IMR-90 (cell line): Measurements from ENCODE around the gene COL4A2. TPM values are rescaled to one million over a fixed set of nuclear protein-coding genes. Genes with fewer than 3 reads are reported as not detected.

Experiments
- ATAC-seq: fragments of 200-7000 bp; cut with Tn5 transposase; 2 replicates; pipeline ENCODE4 v1.9.1; 2020; ENCODE audit warnings: low read depth, mild to moderate bottlenecking, moderate library complexity
- BruUV-seq: library from RNA; stranded (reverse); fragments of 400-500 nt; replicated peaks from 2 replicates; lab custom pipeline; 2021; lab: Mats Ljungman, UMichigan
- CTCF ChIA-PET: fragments of 300-600 bp; formaldehyde crosslinking; extraction: SDS; loops from one replicate; lab custom pipeline; 2021; ENCODE audit warnings: antibody characterized with exemption; lab: Yijun Ruan, JAX
- POLR2A ChIA-PET: fragments of 300-600 bp; sonication (Branson Sonifier 250); formaldehyde crosslinking; loops from one replicate; lab custom pipeline; 2022; ENCODE audit warnings: antibody characterized with exemption; ENCODE audit not compliant: unreplicated experiment; lab: Charles Lee
- DNase-seq: peaks from one replicate; pipeline ENCODE4 v3.0.0; 2013
- H2AFZ ChIP-seq: replicated peaks from 2 replicates; pipeline ENCODE3; 2013; ENCODE audit warnings: low read length, mild to moderate bottlenecking; ENCODE audit not compliant: poor library complexity
- H2AK5ac ChIP-seq: 2 replicates; pipeline ENCODE4 v1.6.1; 2013; ENCODE audit warnings: low read depth, low read length, inconsistent platforms
- H2AK9ac ChIP-seq: replicated peaks from 2 replicates; pipeline ENCODE3; 2013; ENCODE audit warnings: mild to moderate bottlenecking, low read depth, low read length, moderate library complexity; ENCODE audit not compliant: poor library complexity
- H2BK120ac ChIP-seq: 2 replicates; pipeline ENCODE4 v1.6.1; 2013; ENCODE audit warnings: low read depth, low read length, inconsistent platforms
- H2BK15ac ChIP-seq: 3 replicates; pipeline ENCODE4 v1.6.1; 2013; ENCODE audit warnings: low read depth, low read length, inconsistent platforms
- H2BK20ac ChIP-seq: 2 replicates; pipeline ENCODE4 v1.6.1; 2013; ENCODE audit warnings: low read depth, mild to moderate bottlenecking, inconsistent platforms, low read length, moderate library complexity
- H2BK5ac ChIP-seq: 2 replicates; pipeline ENCODE4 v1.6.1; 2013; ENCODE audit warnings: mild to moderate bottlenecking, low read depth, low read length, inconsistent platforms; ENCODE audit not compliant: poor library complexity, severe bottlenecking
- H3K14ac ChIP-seq: replicated peaks from 2 replicates; pipeline ENCODE4 v1.6.1; 2013; ENCODE audit warnings: low read depth, low read length, inconsistent platforms
- H3K18ac ChIP-seq: 2 replicates; pipeline ENCODE4 v1.6.1; 2013; ENCODE audit warnings: low read depth, low read length, control low read depth
- H3K23ac ChIP-seq: 2 replicates; pipeline ENCODE4 v1.6.1; 2013; ENCODE audit warnings: low read depth, low read length, inconsistent platforms
- H3K27ac ChIP-seq: 2 replicates; pipeline ENCODE4 v1.5.1; 2013; ENCODE audit warnings: mild to moderate bottlenecking, control low read depth, low read length; ENCODE audit not compliant: insufficient read depth
- H3K27me3 ChIP-seq: 2 replicates; pipeline ENCODE4 v1.6.1; 2013; ENCODE audit warnings: low read length; ENCODE audit not compliant: control insufficient read depth, insufficient read depth
- H3K36me3 ChIP-seq: 2 replicates; pipeline ENCODE4 v1.6.1; 2013; ENCODE audit warnings: low read length, mixed read lengths; ENCODE audit not compliant: control insufficient read depth, insufficient read depth
- H3K4ac ChIP-seq: 2 replicates; pipeline ENCODE4 v1.6.1; 2013; ENCODE audit warnings: low read depth, low read length, inconsistent platforms
- H3K4me1 ChIP-seq: 2 replicates; pipeline ENCODE4 v1.6.1; 2013; ENCODE audit warnings: low read length, mixed read lengths; ENCODE audit not compliant: control insufficient read depth, insufficient read depth
- H3K4me2 ChIP-seq: 2 replicates; pipeline ENCODE4 v1.6.1; 2013; ENCODE audit warnings: low read depth, mild to moderate bottlenecking, control low read depth, low read length, moderate library complexity
- H3K4me3 ChIP-seq: 2 replicates; pipeline ENCODE4 v1.5.1; 2013; ENCODE audit warnings: low read depth, mild to moderate bottlenecking, control low read depth, low read length, moderate library complexity; ENCODE audit not compliant: insufficient read depth
- H3K56ac ChIP-seq: 2 replicates; pipeline ENCODE4 v1.6.1; 2013; ENCODE audit warnings: low read length, inconsistent platforms; ENCODE audit not compliant: insufficient read depth; ENCODE audit errors: extremely low read depth
- H3K79me1 ChIP-seq, 2 experiments: 2 replicates each; pipeline ENCODE4 v1.6.1; 2013; ENCODE audit warnings: low read length in 2 of 2, inconsistent platforms in 1 of 2, low read depth in 1 of 2
- H3K9ac ChIP-seq: 2 replicates; pipeline ENCODE4 v1.6.1; 2013; ENCODE audit warnings: low read depth, low read length, control low read depth
- H3K9me1 ChIP-seq: 2 replicates; pipeline ENCODE4 v1.6.1; 2013; ENCODE audit warnings: low read length, inconsistent platforms; ENCODE audit not compliant: insufficient read depth
- H3K9me3 ChIP-seq: 2 replicates; pipeline ENCODE4 v1.6.1; 2013; ENCODE audit warnings: low read length; ENCODE audit not compliant: control insufficient read depth, insufficient read depth
- H4K20me1 ChIP-seq: 2 replicates; pipeline ENCODE4 v1.6.1; 2013; ENCODE audit warnings: low read length, inconsistent platforms; ENCODE audit not compliant: insufficient read depth
- H4K5ac ChIP-seq: 2 replicates; pipeline ENCODE4 v1.6.1; 2013; ENCODE audit warnings: mild to moderate bottlenecking, low read depth, low read length, control low read depth
- H4K8ac ChIP-seq, 2 experiments: 2 replicates each; pipeline ENCODE4 v1.6.1; 2013; ENCODE audit warnings: low read depth in 2 of 2, low read length in 2 of 2, control low read depth in 1 of 2, inconsistent platforms in 1 of 2
- H4K91ac ChIP-seq: 2 replicates; pipeline ENCODE4 v1.6.1; 2013; ENCODE audit warnings: low read depth, low read length, inconsistent platforms; ENCODE audit not compliant: insufficient read depth
- CHD1 ChIP-seq: IDR thresholded peaks from 2 replicates; pipeline ENCODE4 v1.6.1; 2012; ENCODE audit warnings: low read depth, low read length, improper control_type of control experiment
- CTCF ChIP-seq: conservative IDR thresholded peaks from 2 replicates; pipeline ENCODE4 v1.5.1; 2012; ENCODE audit warnings: mild to moderate bottlenecking, low read depth, low read length, improper control_type of control experiment
- ELK1 ChIP-seq: fragments of 150-350 bp; IDR thresholded peaks from 2 replicates; pipeline ENCODE4 v1.6.1; 2016; ENCODE audit warnings: low read depth, mild to moderate bottlenecking, low read length, moderate library complexity, borderline replicate concordance
- FOS ChIP-seq: fragments of 150-350 bp; IDR thresholded peaks from 2 replicates; pipeline ENCODE4 v1.6.1; 2016; ENCODE audit warnings: low read depth, low read length
- MAZ ChIP-seq: IDR thresholded peaks from 2 replicates; pipeline ENCODE4 v1.6.1; 2012; ENCODE audit warnings: low read depth, mild to moderate bottlenecking, low read length, improper control_type of control experiment, moderate library complexity, borderline replicate concordance
- RCOR1 ChIP-seq: IDR thresholded peaks from 2 replicates; pipeline ENCODE4 v1.6.1; 2012; ENCODE audit warnings: mild to moderate bottlenecking, low read length, improper control_type of control experiment; ENCODE audit not compliant: insufficient replicate concordance
- RFX5 ChIP-seq: IDR thresholded peaks from 2 replicates; pipeline ENCODE4 v1.8.0; 2012; ENCODE audit warnings: low read depth, mild to moderate bottlenecking, low read length, moderate library complexity
- WGBS, 2 experiments: methylation state at CpG; one replicate each; pipeline versions ENCODE4 v1.1.5 to v1.1.7; 2013; ENCODE audit warnings: missing lambda C conversion rate in 2 of 2; ENCODE audit not compliant: insufficient read length in 1 of 2; ENCODE audit errors: extremely low coverage in 2 of 2; 5-methylcytosine and 5-hydroxymethylcytosine counted together
- dilution Hi-C: fragments of 300-500 bp; cut with HindIII; formaldehyde crosslinking; loops from one replicate; pipeline ENCODE4 v1.14.3; 2018; ENCODE audit warnings: low sequenced_read_pairs; ENCODE audit not compliant: unreplicated experiment
- in situ Hi-C: fragments of 300-500 bp; cut with MboI; formaldehyde crosslinking; loops from 3 replicates; pipeline ENCODE4 v1.14.3; 2019; ENCODE audit warnings: low sequenced_read_pairs, inconsistent platforms, mixed read lengths
- intact Hi-C: fragments of 100-400 bp; cut with micrococcal nuclease; formaldehyde crosslinking; loops from 2 replicates; pipeline ENCODE4 v1.10.0; 2022
- polyA plus RNA-seq, 3 experiments: library from polyadenylated mRNA; depleted of rRNA; stranded (reverse); fragments of >200 nt; gene quantifications; 2 replicates each; pipeline ENCODE4 v1.2.3, GENCODE V29; 2012; ENCODE audit warnings: low replicate concordance in 1 of 3
- total RNA-seq: library from RNA; depleted of rRNA; stranded (reverse); fragments of >200 nt; gene quantifications from 2 replicates; pipeline ENCODE4 v1.2.3, GENCODE V29; 2012

Gene COL4A2
- total and polyA plus RNA-seq, 2 of the 4 experiments (the other 2 are of a cell fraction), result 90.7 to 457 TPM

GRCh38 chr13:110503979-110504499, 197.0 kb downstream of the COL4A2 start:
- Histone ChIP-seq H3K4me2 (no peak overlapping the region), H3K18ac (no peak overlapping the region), H3K79me1 (peaks cover 21 to 28% of the 10 kb centered on the region in 2 experiments), H2AK5ac (no peak overlapping the region), H3K9me1 (peaks cover 10% of the 10 kb centered on the region), H3K9me3 (no peaks in the 10 kb centered on the region), H3K27ac (no peak overlapping the region; the same call in 1 of the 2 replicates), H3K9ac (no peak overlapping the region), H3K14ac (no peak overlapping the region), H3K4me3 (no peak overlapping the region), H4K5ac (no peak overlapping the region), H2BK20ac (no peak overlapping the region), H2BK120ac (no peak overlapping the region), H3K23ac (no peak overlapping the region), H2BK15ac (no peak overlapping the region), H4K91ac (no peak overlapping the region), H3K4me1 (peaks cover 13% of the 10 kb centered on the region), H2AK9ac (no peak overlapping the region), H3K36me3 (peaks cover 90% of the 10 kb centered on the region), H4K20me1 (peaks cover 10% of the 10 kb centered on the region; the same call in 1 of the 2 replicates), H4K8ac (no peak overlapping the region), H3K56ac (no peak overlapping the region), H3K27me3 (no peaks in the 10 kb centered on the region), H2AFZ (no peak overlapping the region), H3K4ac (no peak overlapping the region), H2BK5ac (peak overlapping the region; percentile 6)
- ATAC-seq (no peak), DNase-seq (no peak)
- 96% methylated on average over 15 of the region's 18 CpGs; no CpG with 5 or more reads in 1 of the 2 experiments for WGBS, 2 experiments
- ChIA-PET POLR2A (interaction anchor here (1.0 kb wide), 1 partner anchor 98 kb away, joined by 3 read pairs; no protein-coding TSS in a partner anchor), CTCF (no interaction called here)
- TF ChIP-seq MAZ (no peak), CTCF (no peak), RCOR1 (no peak), FOS (no peak), ELK1 (no peak), RFX5 (no peak), CHD1 (no peak)
- dilution Hi-C loops (no loop called here), intact Hi-C loops (no loop called here), in situ Hi-C loops (no loop called here)
- BruUV-seq, result no TSS peak
